ENCODE measurements around the gene PEBP1. TPM values are rescaled to one million over a fixed set of nuclear protein-coding genes. Genes with fewer than 3 reads are reported as not detected.

PEBP1 gene
- total RNA-seq, 4 donors from 2014 or later = 294 to 370 (median 337) TPM

GRCh38 chr12:118175823-118176447 lies 40.0 kb downstream of the PEBP1 start:
- peaks cover 0 to 100% of the 10 kb centered on the region in 2 donors for H3K36me3 ChIP-seq
- ATAC-seq = peak; percentile 39
- H3K27me3 ChIP-seq = no peaks in the 10 kb centered on the region
- no peak overlapping the region for H3K27ac ChIP-seq
- no peak for TF ChIP-seq POLR2A (IDR thresholded peaks at IDR 0.05)
- TF ChIP-seq POLR2AphosphoS5 (IDR thresholded peaks at IDR 0.05) = no peak
- no peak for TF ChIP-seq CTCF (IDR thresholded peaks at IDR 0.05)
- no peak for TF ChIP-seq EP300 (IDR thresholded peaks at IDR 0.05)
- no peaks in the 10 kb centered on the region for H3K9me3 ChIP-seq
- no peak overlapping the region for H3K4me3 ChIP-seq
- no peaks in the 10 kb centered on the region for H3K4me1 ChIP-seq
- 88 to 89% methylated on average over 4 of the region's 4 CpGs for WGBS, 2 donors (ENCODE audit: low coverage in 1 of 2)

- no peak for ATAC-seq
- H3K36me3 ChIP-seq = peaks cover 0 to 33% of the 10 kb centered on the region in 2 donors
- TF ChIP-seq POLR2A (IDR thresholded peaks at IDR 0.05) (no peak), POLR2AphosphoS5 (IDR thresholded peaks at IDR 0.05) (no peak), EP300 (IDR thresholded peaks at IDR 0.05) (no peak), CTCF (IDR thresholded peaks at IDR 0.05) (no peak)
- H3K9me3 ChIP-seq = no peaks in the 10 kb centered on the region
- no peaks in the 10 kb centered on the region for H3K27me3 ChIP-seq
- H3K4me1 ChIP-seq = peaks cover 4 to 45% (median 9%) of the 10 kb centered on the region in 3 donors
- H3K4me3 ChIP-seq = no peak overlapping the region
- no peak overlapping the region for H3K27ac ChIP-seq
These were observed 47.2 kb downstream of the PEBP1 start for GRCh38 chr12:118183155-118183554.

GRCh38 chr12:118183711-118184110 lies 47.8 kb downstream of the PEBP1 start:
- ATAC-seq = no peak
- Histone ChIP-seq H3K36me3 (peaks cover 0 to 28% of the 10 kb centered on the region in 2 donors), H3K27me3 (no peaks in the 10 kb centered on the region), H3K27ac (no peak overlapping the region), H3K4me3 (no peak overlapping the region), H3K4me1 (peaks cover 4 to 51% (median 9%) of the 10 kb centered on the region in 3 donors), H3K9me3 (no peaks in the 10 kb centered on the region)
- TF ChIP-seq POLR2AphosphoS5 (IDR thresholded peaks at IDR 0.05) = no peak
- no peak for TF ChIP-seq EP300 (IDR thresholded peaks at IDR 0.05)
- TF ChIP-seq CTCF (IDR thresholded peaks at IDR 0.05) = no peak
- TF ChIP-seq POLR2A (IDR thresholded peaks at IDR 0.05) = no peak

- TF ChIP-seq CTCF (IDR thresholded peaks at IDR 0.05) (no peak), EP300 (IDR thresholded peaks at IDR 0.05) (no peak)
- no peak for ATAC-seq
- 73 to 76% methylated on average over 5 of the region's 5 CpGs for WGBS, 2 donors (ENCODE audit: low coverage in 1 of 2)
- Histone ChIP-seq H3K27ac (no peak overlapping the region), H3K36me3 (peaks cover 0 to 7% of the 10 kb centered on the region in 2 donors), H3K4me3 (no peak overlapping the region), H3K4me1 (peaks cover 4 to 64% (median 13%) of the 10 kb centered on the region in 3 donors), H3K9me3 (no peaks in the 10 kb centered on the region), H3K27me3 (no peaks in the 10 kb centered on the region)
These were observed 49.9 kb downstream of the PEBP1 start for GRCh38 chr12:118185602-118186397.

Data from gastroesophageal sphincter (tissue), 4 donors.